IMR-90 (cell line): Measurements from ENCODE around the gene KMT2B. TPM values are rescaled to one million over a fixed set of nuclear protein-coding genes. Genes with fewer than 3 reads are reported as not detected.

Source experiments
- ATAC-seq: fragments of 200-7000 bp; cut with Tn5 transposase; 2 replicates; pipeline ENCODE4 v1.9.1; 2020; ENCODE audit warnings: low read depth, mild to moderate bottlenecking, moderate library complexity
- BruUV-seq: library from RNA; stranded (reverse); fragments of 400-500 nt; replicated peaks from 2 replicates; lab custom pipeline; 2021; lab: Mats Ljungman, UMichigan
- CTCF ChIA-PET: fragments of 300-600 bp; formaldehyde crosslinking; extraction: SDS; loops from one replicate; lab custom pipeline; 2021; ENCODE audit warnings: antibody characterized with exemption; lab: Yijun Ruan, JAX
- POLR2A ChIA-PET: fragments of 300-600 bp; sonication (Branson Sonifier 250); formaldehyde crosslinking; loops from one replicate; lab custom pipeline; 2022; ENCODE audit warnings: antibody characterized with exemption; ENCODE audit not compliant: unreplicated experiment; lab: Charles Lee
- DNase-seq: peaks from one replicate; pipeline ENCODE4 v3.0.0; 2013
- H2AFZ ChIP-seq: replicated peaks from 2 replicates; pipeline ENCODE3; 2013; ENCODE audit warnings: low read length, mild to moderate bottlenecking; ENCODE audit not compliant: poor library complexity
- H2AK5ac ChIP-seq: 2 replicates; pipeline ENCODE4 v1.6.1; 2013; ENCODE audit warnings: low read depth, low read length, inconsistent platforms
- H2AK9ac ChIP-seq: replicated peaks from 2 replicates; pipeline ENCODE3; 2013; ENCODE audit warnings: mild to moderate bottlenecking, low read depth, low read length, moderate library complexity; ENCODE audit not compliant: poor library complexity
- H2BK120ac ChIP-seq: 2 replicates; pipeline ENCODE4 v1.6.1; 2013; ENCODE audit warnings: low read depth, low read length, inconsistent platforms
- H2BK15ac ChIP-seq: 3 replicates; pipeline ENCODE4 v1.6.1; 2013; ENCODE audit warnings: low read depth, low read length, inconsistent platforms
- H2BK20ac ChIP-seq: 2 replicates; pipeline ENCODE4 v1.6.1; 2013; ENCODE audit warnings: low read depth, mild to moderate bottlenecking, inconsistent platforms, low read length, moderate library complexity
- H2BK5ac ChIP-seq: 2 replicates; pipeline ENCODE4 v1.6.1; 2013; ENCODE audit warnings: mild to moderate bottlenecking, low read depth, low read length, inconsistent platforms; ENCODE audit not compliant: poor library complexity, severe bottlenecking
- H3K14ac ChIP-seq: replicated peaks from 2 replicates; pipeline ENCODE4 v1.6.1; 2013; ENCODE audit warnings: low read depth, low read length, inconsistent platforms
- H3K18ac ChIP-seq: 2 replicates; pipeline ENCODE4 v1.6.1; 2013; ENCODE audit warnings: low read depth, low read length, control low read depth
- H3K23ac ChIP-seq: 2 replicates; pipeline ENCODE4 v1.6.1; 2013; ENCODE audit warnings: low read depth, low read length, inconsistent platforms
- H3K27ac ChIP-seq: 2 replicates; pipeline ENCODE4 v1.5.1; 2013; ENCODE audit warnings: mild to moderate bottlenecking, control low read depth, low read length; ENCODE audit not compliant: insufficient read depth
- H3K27me3 ChIP-seq: 2 replicates; pipeline ENCODE4 v1.6.1; 2013; ENCODE audit warnings: low read length; ENCODE audit not compliant: control insufficient read depth, insufficient read depth
- H3K36me3 ChIP-seq: 2 replicates; pipeline ENCODE4 v1.6.1; 2013; ENCODE audit warnings: low read length, mixed read lengths; ENCODE audit not compliant: control insufficient read depth, insufficient read depth
- H3K4ac ChIP-seq: 2 replicates; pipeline ENCODE4 v1.6.1; 2013; ENCODE audit warnings: low read depth, low read length, inconsistent platforms
- H3K4me1 ChIP-seq: 2 replicates; pipeline ENCODE4 v1.6.1; 2013; ENCODE audit warnings: low read length, mixed read lengths; ENCODE audit not compliant: control insufficient read depth, insufficient read depth
- H3K4me2 ChIP-seq: 2 replicates; pipeline ENCODE4 v1.6.1; 2013; ENCODE audit warnings: low read depth, mild to moderate bottlenecking, control low read depth, low read length, moderate library complexity
- H3K4me3 ChIP-seq: 2 replicates; pipeline ENCODE4 v1.5.1; 2013; ENCODE audit warnings: low read depth, mild to moderate bottlenecking, control low read depth, low read length, moderate library complexity; ENCODE audit not compliant: insufficient read depth
- H3K56ac ChIP-seq: 2 replicates; pipeline ENCODE4 v1.6.1; 2013; ENCODE audit warnings: low read length, inconsistent platforms; ENCODE audit not compliant: insufficient read depth; ENCODE audit errors: extremely low read depth
- H3K79me1 ChIP-seq, 2 experiments: 2 replicates each; pipeline ENCODE4 v1.6.1; 2013; ENCODE audit warnings: low read length in 2 of 2, inconsistent platforms in 1 of 2, low read depth in 1 of 2
- H3K9ac ChIP-seq: 2 replicates; pipeline ENCODE4 v1.6.1; 2013; ENCODE audit warnings: low read depth, low read length, control low read depth
- H3K9me1 ChIP-seq: 2 replicates; pipeline ENCODE4 v1.6.1; 2013; ENCODE audit warnings: low read length, inconsistent platforms; ENCODE audit not compliant: insufficient read depth
- H3K9me3 ChIP-seq: 2 replicates; pipeline ENCODE4 v1.6.1; 2013; ENCODE audit warnings: low read length; ENCODE audit not compliant: control insufficient read depth, insufficient read depth
- H4K20me1 ChIP-seq: 2 replicates; pipeline ENCODE4 v1.6.1; 2013; ENCODE audit warnings: low read length, inconsistent platforms; ENCODE audit not compliant: insufficient read depth
- H4K5ac ChIP-seq: 2 replicates; pipeline ENCODE4 v1.6.1; 2013; ENCODE audit warnings: mild to moderate bottlenecking, low read depth, low read length, control low read depth
- H4K8ac ChIP-seq, 2 experiments: 2 replicates each; pipeline ENCODE4 v1.6.1; 2013; ENCODE audit warnings: low read depth in 2 of 2, low read length in 2 of 2, control low read depth in 1 of 2, inconsistent platforms in 1 of 2
- H4K91ac ChIP-seq: 2 replicates; pipeline ENCODE4 v1.6.1; 2013; ENCODE audit warnings: low read depth, low read length, inconsistent platforms; ENCODE audit not compliant: insufficient read depth
- CHD1 ChIP-seq: IDR thresholded peaks from 2 replicates; pipeline ENCODE4 v1.6.1; 2012; ENCODE audit warnings: low read depth, low read length, improper control_type of control experiment
- ELK1 ChIP-seq: fragments of 150-350 bp; IDR thresholded peaks from 2 replicates; pipeline ENCODE4 v1.6.1; 2016; ENCODE audit warnings: low read depth, mild to moderate bottlenecking, low read length, moderate library complexity, borderline replicate concordance
- FOS ChIP-seq: fragments of 150-350 bp; IDR thresholded peaks from 2 replicates; pipeline ENCODE4 v1.6.1; 2016; ENCODE audit warnings: low read depth, low read length
- POLR2A ChIP-seq: IDR thresholded peaks from 2 replicates; pipeline ENCODE4 v1.6.1; 2012; ENCODE audit warnings: mild to moderate bottlenecking, low read depth, low read length
- SMC3 ChIP-seq: fragments of 150-350 bp; IDR thresholded peaks from 2 replicates; pipeline ENCODE4 v1.6.1; 2016; ENCODE audit warnings: low read depth, mild to moderate bottlenecking, antibody characterized with exemption, low read length, moderate library complexity
- WGBS, 2 experiments: methylation state at CpG; one replicate each; pipeline versions ENCODE4 v1.1.5 to v1.1.7; 2013; ENCODE audit warnings: missing lambda C conversion rate in 2 of 2; ENCODE audit not compliant: insufficient read length in 1 of 2; ENCODE audit errors: extremely low coverage in 2 of 2; 5-methylcytosine and 5-hydroxymethylcytosine counted together
- dilution Hi-C: fragments of 300-500 bp; cut with HindIII; formaldehyde crosslinking; loops from one replicate; pipeline ENCODE4 v1.14.3; 2018; ENCODE audit warnings: low sequenced_read_pairs; ENCODE audit not compliant: unreplicated experiment
- in situ Hi-C: fragments of 300-500 bp; cut with MboI; formaldehyde crosslinking; loops from 3 replicates; pipeline ENCODE4 v1.14.3; 2019; ENCODE audit warnings: low sequenced_read_pairs, inconsistent platforms, mixed read lengths
- intact Hi-C: fragments of 100-400 bp; cut with micrococcal nuclease; formaldehyde crosslinking; loops from 2 replicates; pipeline ENCODE4 v1.10.0; 2022
- polyA plus RNA-seq, 3 experiments: library from polyadenylated mRNA; depleted of rRNA; stranded (reverse); fragments of >200 nt; gene quantifications; 2 replicates each; pipeline ENCODE4 v1.2.3, GENCODE V29; 2012; ENCODE audit warnings: low replicate concordance in 1 of 3
- total RNA-seq: library from RNA; depleted of rRNA; stranded (reverse); fragments of >200 nt; gene quantifications from 2 replicates; pipeline ENCODE4 v1.2.3, GENCODE V29; 2012

Gene KMT2B
- total and polyA plus RNA-seq, 2 of the 4 experiments (the other 2 are of a cell fraction): 3.0 to 30.7 TPM

GRCh38 chr19:35741203-35741515 is 23.4 kb downstream of the KMT2B start:
- peaks cover 5% of the 10 kb centered on the region; the same call in 1 of the 2 replicates for H3K9me1 ChIP-seq
- H2AFZ ChIP-seq: peak overlapping the region; percentile 93

More at GRCh38 chr19:35741203-35741515, 23.4 kb downstream of the KMT2B start:
- H2AK9ac ChIP-seq: no peak overlapping the region
- no CpG with 5 or more reads among the region's 12 CpGs for WGBS, 2 experiments
- no peak overlapping the region for H2BK20ac ChIP-seq
- H2AK5ac ChIP-seq: no peak overlapping the region
- H3K4me1 ChIP-seq: 0 out of 2 replicates have a peak, but pooled peaks cover 3% of the 10 kb centered on the region
- peak overlapping the region; percentile 62 for H3K9ac ChIP-seq
- H3K14ac ChIP-seq: peak overlapping the region; percentile 39; the same call in 1 of the 2 replicates
- DNase-seq (no peak), ATAC-seq (no peak)
- dilution Hi-C loops: no loop called here
- intact Hi-C loops: no loop called here
- no peak overlapping the region for H3K56ac ChIP-seq
- no peak overlapping the region for H4K5ac ChIP-seq
- H2BK15ac ChIP-seq: no peak overlapping the region
- ChIA-PET CTCF (interaction anchor here (1.2 kb wide), 1 partner anchor 11 kb away, joined by 5 read pairs; no protein-coding TSS in a partner anchor), POLR2A (interaction anchor here (0.9 kb wide), 1 partner anchor 18 kb away, joined by 3 read pairs; no protein-coding TSS in a partner anchor)
- peak overlapping the region; percentile 72 to 86; a peak in 2 of 4 replicates for H4K8ac ChIP-seq
- in situ Hi-C loops: no loop called here
- peaks cover 27% of the 10 kb centered on the region for H3K36me3 ChIP-seq
- no peak overlapping the region for H4K91ac ChIP-seq
- H2BK5ac ChIP-seq: peak overlapping the region; percentile 35
- no peak overlapping the region for H3K18ac ChIP-seq
- no TSS peak for BruUV-seq
- peak overlapping the region; percentile 98 for H3K4me2 ChIP-seq
- H2BK120ac ChIP-seq: no peak overlapping the region
- H3K4me3 ChIP-seq: peak overlapping the region; percentile 61
- peak overlapping the region; percentile 66 for H3K27ac ChIP-seq
- H3K79me1 ChIP-seq: peaks cover 0 to 18% of the 10 kb centered on the region in 2 experiments; a peak in 2 of 4 replicates
- no peak overlapping the region for H3K23ac ChIP-seq
- H4K20me1 ChIP-seq: no peaks in the 10 kb centered on the region; the same call in 1 of the 2 replicates
- no peaks in the 10 kb centered on the region for H3K27me3 ChIP-seq
- H3K9me3 ChIP-seq: no peaks in the 10 kb centered on the region
- no peak for TF ChIP-seq ELK1
- TF ChIP-seq FOS: no peak
- TF ChIP-seq POLR2A: no peak
- no peak for TF ChIP-seq CHD1
- no peak for TF ChIP-seq SMC3
- peak overlapping the region; percentile 14; the same call in 1 of the 2 replicates for H3K4ac ChIP-seq
